BJ (cell line): ENCODE results near the gene ITK. TPM values are rescaled to one million over a fixed set of nuclear protein-coding genes. Genes with fewer than 3 reads are reported as not detected.

Source experiments
- CTCF ChIA-PET: fragments of 350-600 bp; formaldehyde crosslinking; extraction: SDS; loops from one replicate; lab custom pipeline; 2021; ENCODE audit warnings: antibody characterized with exemption, inconsistent platforms; lab: Yijun Ruan, JAX
- POLR2A ChIA-PET: fragments of 300-600 bp; sonication (Branson Sonifier 250); formaldehyde crosslinking; extraction: SDS; loops from one replicate; lab custom pipeline; 2021; ENCODE audit warnings: antibody characterized with exemption; lab: Charles Lee
- DNase-seq: peaks from one replicate; pipeline ENCODE4 v3.0.0-alpha.2; 2011; ENCODE audit warnings: low read depth
- H3K27me3 ChIP-seq: 2 replicates; pipeline ENCODE4 v1.6.0; 2011; ENCODE audit warnings: low read length; ENCODE audit not compliant: control insufficient read depth, insufficient read depth
- H3K36me3 ChIP-seq: 2 replicates; pipeline ENCODE4 v1.5.1; 2011; ENCODE audit warnings: low read length; ENCODE audit not compliant: control insufficient read depth, insufficient read depth
- H3K4me3 ChIP-seq: 2 replicates; pipeline ENCODE4 v1.5.1; 2011; ENCODE audit warnings: low read depth, mild to moderate bottlenecking, control low read depth, low read length
- CTCF ChIP-seq: IDR thresholded peaks from 2 replicates; pipeline ENCODE4 v1.5.1; 2011; ENCODE audit warnings: low read depth, mild to moderate bottlenecking, control low read depth, inconsistent platforms, low read length, moderate library complexity; ENCODE audit not compliant: insufficient read depth
- polyA plus RNA-seq: library from polyadenylated mRNA; depleted of rRNA; stranded (reverse); fragments of >200 nt; gene quantifications from 2 replicates; pipeline ENCODE4 v1.2.3, GENCODE V29; 2011

The ITK gene
- polyA plus RNA-seq, 1 experiment: not detected

- H3K4me3 ChIP-seq: no peak overlapping the region
- ChIA-PET CTCF (no interaction called here), POLR2A (no interaction called here)
- H3K36me3 ChIP-seq: no peaks in the 10 kb centered on the region
- no peak for DNase-seq
- no peaks in the 10 kb centered on the region for H3K27me3 ChIP-seq
- no peak for TF ChIP-seq CTCF
Observed at GRCh38 chr5:157292599-157292998, 112.0 kb downstream of the ITK start.

- CTCF ChIA-PET: no interaction called here
- POLR2A ChIA-PET: no interaction called here
- Histone ChIP-seq H3K27me3 (no peaks in the 10 kb centered on the region), H3K36me3 (no peaks in the 10 kb centered on the region), H3K4me3 (no peak overlapping the region)
- DNase-seq: no peak
- no peak for TF ChIP-seq CTCF
Observed at GRCh38 chr5:157294407-157295091, 113.9 kb downstream of the ITK start.

GRCh38 chr5:157295247-157295646, 114.6 kb downstream of the ITK start:
- ChIA-PET POLR2A (no interaction called here), CTCF (interaction anchor here (0.6 to 0.9 kb wide), 2 partner anchors 18 to 1180 kb away, joined by 3 to 4 read pairs; no protein-coding TSS in a partner anchor)
- Histone ChIP-seq H3K4me3 (no peak overlapping the region), H3K36me3 (no peaks in the 10 kb centered on the region), H3K27me3 (no peaks in the 10 kb centered on the region)
- TF ChIP-seq CTCF: no peak
- DNase-seq: no peak

- Histone ChIP-seq H3K27me3 (no peaks in the 10 kb centered on the region), H3K4me3 (no peak overlapping the region), H3K36me3 (no peaks in the 10 kb centered on the region)
- CTCF ChIA-PET: no interaction called here
- no peak for DNase-seq
- TF ChIP-seq CTCF: no peak
- POLR2A ChIA-PET: no interaction called here
Observed at GRCh38 chr5:157300564-157300963, 119.9 kb downstream of the ITK start.

GRCh38 chr5:157301066-157301465, 120.4 kb downstream of the ITK start:
- TF ChIP-seq CTCF: no peak
- H3K36me3 ChIP-seq: no peaks in the 10 kb centered on the region
- CTCF ChIA-PET: interaction anchor here (3.1 kb wide), 1 partner anchor 47 kb away, joined by 12 read pairs; no protein-coding TSS in a partner anchor
- POLR2A ChIA-PET: no interaction called here
- no peak overlapping the region for H3K4me3 ChIP-seq
- H3K27me3 ChIP-seq: no peaks in the 10 kb centered on the region
- DNase-seq: no peak
